Measurements from ENCODE around the gene SUN2. TPM values are rescaled to one million over a fixed set of nuclear protein-coding genes. Genes with fewer than 3 reads are reported as not detected.
A peak's percentile ranks its signal among the peaks of the same experiment; 100 is the strongest.

The SUN2 gene
- total and polyA plus RNA-seq, 12 donors: 38.6 to 178 (median 97.2) TPM

DNA sequence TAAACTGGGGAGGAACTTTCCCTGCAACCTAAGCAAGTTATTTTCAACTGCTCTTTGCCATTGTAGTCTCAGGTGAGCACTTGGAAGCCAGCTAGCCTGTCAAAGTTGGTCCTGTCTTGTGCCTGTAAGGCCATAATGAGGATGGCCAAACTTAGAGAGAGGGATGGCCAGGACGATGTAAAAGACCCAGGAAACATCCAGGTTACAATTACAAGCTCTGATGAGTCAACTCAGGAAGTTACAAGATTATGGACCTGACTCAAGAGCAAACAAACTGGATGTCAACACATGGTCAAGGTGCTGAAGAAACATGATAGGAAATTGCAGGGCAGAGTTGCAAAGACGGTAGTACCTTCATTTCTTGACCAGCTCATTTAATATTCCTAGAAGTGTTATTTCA is 48.5 kb downstream of the SUN2 start:
- WGBS, 2 donors: 40 to 67% methylated on average over 2 of the region's 2 CpGs
- peak overlapping the region in 9 of 10 donors; percentile 74 to 98 (median 94) for H3K4me3 ChIP-seq
- intact Hi-C loops (cut with DNase I): loop anchor here in 4 of 10 donors (1.0 to 10.0 kb wide), 4 partner anchors 45 to 203 kb away; partner anchors contain the start of genes SUN2 (in 2 of the 4) and DDX17 (in 1 of the 4)
- ATAC-seq (no peak), DNase-seq (no peak)
- H3K9me3 ChIP-seq: no peaks in the 10 kb centered on the region
- H3K27ac ChIP-seq: peak overlapping the region in 5 of 10 donors; percentile 95 to 98 (median 97)
- H3K27me3 ChIP-seq: no peaks in the 10 kb centered on the region
- H3K4me1 ChIP-seq: peaks cover 8 to 57% (median 49%) of the 10 kb centered on the region in 9 donors
- H3K36me3 ChIP-seq: peaks cover 0 to 34% (median 7%) of the 10 kb centered on the region in 9 donors
- TF ChIP-seq, protein P1, sequence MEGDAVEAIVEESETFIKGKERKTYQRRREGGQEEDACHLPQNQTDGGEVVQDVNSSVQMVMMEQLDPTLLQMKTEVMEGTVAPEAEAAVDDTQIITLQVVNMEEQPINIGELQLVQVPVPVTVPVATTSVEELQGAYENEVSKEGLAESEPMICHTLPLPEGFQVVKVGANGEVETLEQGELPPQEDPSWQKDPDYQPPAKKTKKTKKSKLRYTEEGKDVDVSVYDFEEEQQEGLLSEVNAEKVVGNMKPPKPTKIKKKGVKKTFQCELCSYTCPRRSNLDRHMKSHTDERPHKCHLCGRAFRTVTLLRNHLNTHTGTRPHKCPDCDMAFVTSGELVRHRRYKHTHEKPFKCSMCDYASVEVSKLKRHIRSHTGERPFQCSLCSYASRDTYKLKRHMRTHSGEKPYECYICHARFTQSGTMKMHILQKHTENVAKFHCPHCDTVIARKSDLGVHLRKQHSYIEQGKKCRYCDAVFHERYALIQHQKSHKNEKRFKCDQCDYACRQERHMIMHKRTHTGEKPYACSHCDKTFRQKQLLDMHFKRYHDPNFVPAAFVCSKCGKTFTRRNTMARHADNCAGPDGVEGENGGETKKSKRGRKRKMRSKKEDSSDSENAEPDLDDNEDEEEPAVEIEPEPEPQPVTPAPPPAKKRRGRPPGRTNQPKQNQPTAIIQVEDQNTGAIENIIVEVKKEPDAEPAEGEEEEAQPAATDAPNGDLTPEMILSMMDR (IDR thresholded peaks at IDR 0.05): no peak

DNA sequence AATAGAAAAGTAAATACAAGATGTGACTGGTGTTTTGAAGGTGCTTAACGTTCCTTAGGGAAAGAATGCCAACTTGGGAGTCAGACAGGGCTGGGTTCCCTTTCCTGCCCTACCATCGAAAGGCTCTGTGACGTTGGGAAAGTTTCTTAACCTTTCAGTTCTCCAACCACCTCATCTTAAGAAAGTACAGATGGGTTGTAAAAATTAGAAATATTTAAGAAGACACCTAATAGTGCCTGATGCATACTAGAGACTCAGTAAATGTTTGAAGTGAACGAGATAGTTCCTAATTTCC is 49.0 kb downstream of the SUN2 start:
- intact Hi-C loops (cut with DNase I): loop anchor here in 4 of 10 donors (1.0 to 10.0 kb wide), 4 partner anchors 45 to 202 kb away; partner anchors contain the start of genes SUN2 (in 2 of the 4) and DDX17 (in 1 of the 4)
- H3K27ac ChIP-seq: peak overlapping the region in 9 of 10 donors; percentile 86 to 98 (median 95)
- H3K4me3 ChIP-seq: peak overlapping the region; percentile 74 to 98 (median 88)
- H3K9me3 ChIP-seq: no peaks in the 10 kb centered on the region
- DNase-seq: no peak
- no peaks in the 10 kb centered on the region for H3K27me3 ChIP-seq
- H3K4me1 ChIP-seq: peaks cover 8 to 53% (median 45%) of the 10 kb centered on the region in 9 donors
- ATAC-seq: no peak
- TF ChIP-seq, protein P1 (IDR thresholded peaks at IDR 0.05): no peak
- peaks cover 0 to 31% (median 7%) of the 10 kb centered on the region in 9 donors for H3K36me3 ChIP-seq
- 3 to 10% methylated on average over 4 of the region's 4 CpGs for WGBS, 2 donors

DNA sequence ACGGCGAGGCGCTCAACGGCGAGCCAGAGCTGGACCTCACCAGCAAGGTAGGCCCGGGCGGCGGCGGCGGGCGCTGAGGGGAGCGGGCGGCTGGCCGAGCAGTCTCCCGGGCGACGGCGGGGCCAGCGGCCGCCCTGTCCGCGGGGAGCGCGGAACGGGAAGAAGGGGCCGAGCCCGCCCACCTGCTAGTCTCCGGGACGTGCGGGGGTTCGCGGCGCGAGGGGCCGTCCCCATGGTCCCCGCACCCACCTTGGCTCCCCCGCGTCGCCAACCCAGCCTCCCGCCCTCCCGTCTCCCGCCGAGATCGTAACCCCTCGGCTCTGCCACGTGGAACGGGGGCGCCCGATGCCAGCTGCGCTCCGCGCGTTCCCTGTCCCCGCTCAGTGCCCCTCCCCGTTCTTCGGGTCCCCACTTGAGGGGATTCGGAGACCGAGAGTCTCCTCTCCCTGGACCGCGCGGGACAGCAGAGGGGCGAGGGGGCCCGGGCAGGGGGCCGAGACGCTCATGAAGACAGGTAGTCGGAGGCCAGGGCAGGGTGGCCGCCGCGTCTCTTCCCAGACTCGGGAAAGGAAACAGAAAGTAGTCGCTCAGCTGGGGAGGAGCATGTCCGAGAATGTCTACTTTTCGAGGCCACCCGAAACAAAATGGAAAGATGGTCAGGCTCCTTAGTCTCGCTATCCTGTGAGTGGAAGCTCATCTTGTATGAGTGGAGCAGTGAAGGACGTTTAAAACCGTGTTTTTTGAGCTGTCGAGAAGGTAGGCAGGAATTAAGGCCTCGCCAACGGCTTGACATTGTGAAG is 49.5 kb downstream of the SUN2 start:
- TF ChIP-seq, protein P1 (IDR thresholded peaks at IDR 0.05): no peak
- Histone ChIP-seq H3K36me3 (peaks cover 0 to 25% (median 7%) of the 10 kb centered on the region in 9 donors), H3K4me1 (peaks cover 12 to 57% (median 50%) of the 10 kb centered on the region in 9 donors), H3K4me3 (peak overlapping the region; percentile 74 to 98 (median 88)), H3K27me3 (no peaks in the 10 kb centered on the region), H3K27ac (peak overlapping the region; percentile 86 to 98 (median 95)), H3K9me3 (no peaks in the 10 kb centered on the region)
- peak in 4 of 8 donors; percentile 1 to 46 (median 10) for ATAC-seq
- intact Hi-C loops (cut with DNase I): loop anchor here in 3 of 10 donors (5.0 to 10.0 kb wide), 3 partner anchors 46 to 202 kb away; partner anchors contain the start of genes DDX17 (in 1 of the 3) and SUN2 (in 1 of the 3)
- WGBS, 2 donors: 0 to 1% methylated on average over 65 to 76 of the region's 80 CpGs
- DNase-seq: peak in 1 of 2 donors; percentile 43
